HG02938 (cell line): ENCODE results near the gene EFCAB3.
"Not testable (repeated sequence)": the region's sequence is repeated elsewhere in the genome, so short reads cannot be mapped to it uniquely, and the experiment has no call there.

Experiments used
- ATAC-seq: cut with Tn5 transposase; IDR thresholded peaks from one replicate; pipeline ENCODE4 v1.9.1; 2021; ENCODE audit warnings: mild to moderate bottlenecking, moderate library complexity; ENCODE audit not compliant: unreplicated experiment

The EFCAB3 gene

GRCh38 chr17:62458483-62458882 lies 78.1 kb downstream of the EFCAB3 start:
- not testable (repeated sequence) for ATAC-seq

GRCh38 chr17:62464422-62464821 lies 84.1 kb downstream of the EFCAB3 start:
- not testable (repeated sequence) for ATAC-seq

GRCh38 chr17:62465271-62465670 lies 84.9 kb downstream of the EFCAB3 start:
- ATAC-seq: not testable (repeated sequence)
